OCI-LY3 (cell line): ENCODE measurements around the gene PRSS50.
"Not testable (repeated sequence)": the region's sequence is repeated elsewhere in the genome, so short reads cannot be mapped to it uniquely, and the experiment has no call there.

Experiments used
- H2AFZ ChIP-seq: fragments of 200-600, 300-600 bp; shearing (Covaris generic); 2 replicates; pipeline ENCODE4 v1.6.0; 2014; ENCODE audit warnings: antibody characterized with exemption, low read depth, low read length
- H3K27ac ChIP-seq: fragments of 200-600, 300-600 bp; sonication (generic); 2 replicates; pipeline ENCODE4 v1.5.1; 2014; ENCODE audit warnings: mild to moderate bottlenecking, low read length, moderate library complexity, mixed read lengths
- H3K27me3 ChIP-seq: fragments of 200-600, 300-600 bp; sonication (generic); 2 replicates; pipeline ENCODE4 v1.6.1; 2014; ENCODE audit warnings: low read depth, low read length, mixed read lengths
- H3K36me3 ChIP-seq: fragments of 200-600, 300-600 bp; sonication (generic); replicated peaks from 2 replicates; pipeline ENCODE3; 2014; ENCODE audit warnings: low read depth, low read length, mixed read lengths
- H3K4me1 ChIP-seq: fragments of 300-600, 200-600 bp; sonication (generic); 2 replicates; pipeline ENCODE4 v1.6.1; 2014; ENCODE audit warnings: low read length, mixed read lengths
- H3K4me2 ChIP-seq: fragments of 200-600, 300-600 bp; sonication (generic); 2 replicates; pipeline ENCODE4 v1.6.1; 2014; ENCODE audit warnings: low read length, mixed read lengths
- H3K4me3 ChIP-seq: fragments of 300-600, 200-600 bp; sonication (generic); 2 replicates; pipeline ENCODE4 v1.5.1; 2014; ENCODE audit warnings: antibody characterized with exemption, mild to moderate bottlenecking, low read length, moderate library complexity
- H3K79me2 ChIP-seq: fragments of 300-600, 200-600 bp; shearing (Covaris generic); 2 replicates; pipeline ENCODE4 v1.6.1; 2014; ENCODE audit warnings: mild to moderate bottlenecking, low read length, mixed read lengths
- H3K9ac ChIP-seq: fragments of 300-600, 200-600 bp; shearing (Covaris generic); 2 replicates; pipeline ENCODE4 v1.6.0; 2014; ENCODE audit warnings: mild to moderate bottlenecking, low read length, moderate library complexity
- H3K9me3 ChIP-seq: fragments of 200-600, 300-600 bp; shearing (Covaris generic); 2 replicates; pipeline ENCODE4 v1.6.1; 2014; ENCODE audit warnings: low read length, mixed read lengths; ENCODE audit not compliant: insufficient read depth
- H4K20me1 ChIP-seq: fragments of 200-600, 300-600 bp; sonication (generic); 2 replicates; pipeline ENCODE4 v1.6.1; 2016; ENCODE audit warnings: low read length, mixed read lengths; ENCODE audit not compliant: insufficient read depth
- EZH2phosphoT487 ChIP-seq: fragments of 200-600 bp; shearing (Covaris generic); IDR thresholded peaks from 2 replicates; pipeline ENCODE4 v1.6.1; 2018; ENCODE audit warnings: antibody characterized with exemption, mixed run types, low read depth
- TF ChIP-seq, protein P1 (sequence below): fragments of 200-600, 300-600 bp; sonication (generic); IDR thresholded peaks from 2 replicates; pipeline ENCODE4 v1.5.1; 2014; ENCODE audit warnings: antibody characterized with exemption, low read length, low read depth

PRSS50 gene

DNA sequence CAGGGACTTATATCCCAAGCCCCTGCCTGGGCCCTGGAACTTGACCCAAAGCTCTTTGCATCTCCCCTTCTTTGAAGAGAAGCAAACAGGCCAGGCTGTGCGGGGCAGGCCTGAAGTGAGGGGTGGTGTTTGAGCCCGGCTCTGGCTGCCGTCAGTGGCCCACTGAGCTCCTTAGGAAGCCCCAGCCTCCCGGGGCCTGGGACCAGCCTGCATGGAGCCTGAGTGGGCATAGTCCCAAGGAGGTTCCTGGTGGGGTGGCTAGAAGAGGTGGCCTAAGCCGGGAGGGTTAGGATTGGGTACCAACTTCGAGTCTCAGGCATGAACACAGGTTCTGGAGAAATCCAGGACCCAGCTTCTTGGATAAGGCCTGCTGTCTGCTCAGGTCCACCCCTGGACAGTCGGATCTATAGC is 10.1 kb downstream of the PRSS50 start:
- Histone ChIP-seq H3K4me2 (no peak overlapping the region), H3K27me3 (no peaks in the 10 kb centered on the region), H2AFZ (no peak overlapping the region), H3K4me3 (no peak overlapping the region), H4K20me1 (peaks cover 37% of the 10 kb centered on the region), H3K4me1 (no peaks in the 10 kb centered on the region), H3K36me3 (peaks cover 29% of the 10 kb centered on the region), H3K79me2 (no peaks in the 10 kb centered on the region), H3K9ac (no peak overlapping the region), H3K27ac (no peak overlapping the region), H3K9me3 (no peaks in the 10 kb centered on the region)
- TF ChIP-seq EZH2phosphoT487, result no peak
- TF ChIP-seq, protein P1, sequence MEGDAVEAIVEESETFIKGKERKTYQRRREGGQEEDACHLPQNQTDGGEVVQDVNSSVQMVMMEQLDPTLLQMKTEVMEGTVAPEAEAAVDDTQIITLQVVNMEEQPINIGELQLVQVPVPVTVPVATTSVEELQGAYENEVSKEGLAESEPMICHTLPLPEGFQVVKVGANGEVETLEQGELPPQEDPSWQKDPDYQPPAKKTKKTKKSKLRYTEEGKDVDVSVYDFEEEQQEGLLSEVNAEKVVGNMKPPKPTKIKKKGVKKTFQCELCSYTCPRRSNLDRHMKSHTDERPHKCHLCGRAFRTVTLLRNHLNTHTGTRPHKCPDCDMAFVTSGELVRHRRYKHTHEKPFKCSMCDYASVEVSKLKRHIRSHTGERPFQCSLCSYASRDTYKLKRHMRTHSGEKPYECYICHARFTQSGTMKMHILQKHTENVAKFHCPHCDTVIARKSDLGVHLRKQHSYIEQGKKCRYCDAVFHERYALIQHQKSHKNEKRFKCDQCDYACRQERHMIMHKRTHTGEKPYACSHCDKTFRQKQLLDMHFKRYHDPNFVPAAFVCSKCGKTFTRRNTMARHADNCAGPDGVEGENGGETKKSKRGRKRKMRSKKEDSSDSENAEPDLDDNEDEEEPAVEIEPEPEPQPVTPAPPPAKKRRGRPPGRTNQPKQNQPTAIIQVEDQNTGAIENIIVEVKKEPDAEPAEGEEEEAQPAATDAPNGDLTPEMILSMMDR, result no peak

- Histone ChIP-seq H3K36me3 (peaks cover 29% of the 10 kb centered on the region), H3K9ac (no peak overlapping the region), H3K4me3 (no peak overlapping the region), H3K9me3 (no peaks in the 10 kb centered on the region), H3K4me1 (no peaks in the 10 kb centered on the region), H3K4me2 (no peak overlapping the region), H2AFZ (no peak overlapping the region), H3K27me3 (no peaks in the 10 kb centered on the region), H3K79me2 (no peaks in the 10 kb centered on the region), H4K20me1 (peaks cover 44% of the 10 kb centered on the region), H3K27ac (no peak overlapping the region)
- TF ChIP-seq EZH2phosphoT487, result no peak
- TF ChIP-seq, protein P1, result no peak
Observed at GRCh38 chr3:46706771-46707582, 10.7 kb downstream of the PRSS50 start.

DNA sequence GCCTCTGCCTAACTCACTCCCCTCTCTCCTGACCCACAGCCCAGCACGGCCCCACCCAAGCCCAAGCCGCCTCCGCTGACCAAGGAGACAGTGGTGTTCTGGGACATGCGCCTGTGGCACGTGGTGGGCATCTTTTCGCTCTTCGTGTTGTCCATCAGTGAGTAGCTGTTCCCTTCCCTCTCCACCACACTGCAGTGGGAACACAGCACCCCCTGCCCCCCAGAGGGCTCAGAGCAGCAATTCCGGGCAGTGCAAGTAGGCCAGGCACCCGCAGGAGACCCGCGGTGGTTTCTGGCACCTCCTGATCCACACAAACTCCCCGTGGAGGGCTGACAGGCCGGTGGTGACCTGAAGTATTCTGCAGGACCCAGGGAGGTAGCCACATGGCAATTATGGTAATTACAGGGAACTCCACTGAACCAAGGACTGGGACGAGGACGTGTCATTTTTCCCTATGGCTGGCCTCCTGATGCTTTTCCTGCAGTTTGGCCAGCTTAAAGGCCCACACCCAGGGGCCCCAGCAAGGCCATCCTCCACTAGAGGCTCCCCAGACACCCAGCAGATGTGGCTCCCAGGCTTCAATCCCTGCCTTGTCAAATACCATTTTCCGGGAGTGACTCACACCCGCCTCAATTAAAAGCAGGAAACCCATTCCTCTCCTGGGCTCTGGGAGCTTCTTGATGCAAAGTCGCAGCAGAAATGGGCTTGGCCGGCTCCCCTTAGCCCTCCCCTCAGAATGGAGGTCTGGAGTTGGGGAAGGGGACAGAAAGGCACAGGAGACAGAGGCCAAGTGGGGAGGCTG is 11.7 kb downstream of the PRSS50 start:
- no peak overlapping the region for H3K27ac ChIP-seq
- H3K9ac ChIP-seq, result no peak overlapping the region
- no peak overlapping the region for H3K4me3 ChIP-seq
- H3K4me2 ChIP-seq, result no peak overlapping the region
- no peak for TF ChIP-seq EZH2phosphoT487
- TF ChIP-seq, protein P1, result no peak
- no peaks in the 10 kb centered on the region for H3K9me3 ChIP-seq
- no peak overlapping the region for H2AFZ ChIP-seq
- H3K4me1 ChIP-seq, result no peaks in the 10 kb centered on the region
- peaks cover 49% of the 10 kb centered on the region for H4K20me1 ChIP-seq
- peaks cover 4% of the 10 kb centered on the region; the same call in 1 of the 2 replicates for H3K79me2 ChIP-seq
- H3K36me3 ChIP-seq, result peaks cover 29% of the 10 kb centered on the region
- H3K27me3 ChIP-seq, result no peaks in the 10 kb centered on the region

DNA sequence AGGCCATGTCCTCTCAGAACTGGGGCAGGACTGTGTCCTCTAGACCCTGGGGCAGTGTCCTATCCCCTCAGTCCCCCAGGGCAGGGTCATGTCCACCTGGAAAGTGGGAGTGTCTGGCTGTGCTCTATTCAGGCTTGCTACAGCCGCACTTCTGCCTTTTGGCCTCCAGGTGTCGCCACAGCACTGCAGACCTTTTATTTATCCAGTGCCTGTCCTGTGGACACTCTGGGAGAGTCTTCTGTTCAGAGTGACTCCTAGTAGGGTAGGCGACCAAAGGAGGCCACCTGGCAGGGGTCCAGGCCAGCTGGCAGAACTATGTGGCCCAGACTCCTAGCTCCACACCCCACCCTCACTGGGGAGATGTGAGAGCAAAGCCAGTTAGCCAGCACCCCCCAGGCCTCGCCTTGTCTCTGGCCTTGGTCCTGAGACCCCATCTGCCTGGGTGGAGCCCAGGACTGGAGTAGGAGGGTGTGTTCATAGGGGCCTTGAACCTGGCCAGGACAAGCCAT is 12.6 kb downstream of the PRSS50 start:
- no peak overlapping the region for H2AFZ ChIP-seq
- no peak overlapping the region for H3K4me3 ChIP-seq
- no peak overlapping the region for H3K4me2 ChIP-seq
- H3K36me3 ChIP-seq, result peaks cover 32% of the 10 kb centered on the region
- no peak overlapping the region for H3K27ac ChIP-seq
- no peaks in the 10 kb centered on the region for H3K9me3 ChIP-seq
- peaks cover 12% of the 10 kb centered on the region for H3K79me2 ChIP-seq
- no peaks in the 10 kb centered on the region for H3K27me3 ChIP-seq
- TF ChIP-seq EZH2phosphoT487, result no peak
- TF ChIP-seq, protein P1, result peak; percentile 93
- H3K4me1 ChIP-seq, result no peaks in the 10 kb centered on the region
- H3K9ac ChIP-seq, result no peak overlapping the region
- peaks cover 58% of the 10 kb centered on the region for H4K20me1 ChIP-seq

DNA sequence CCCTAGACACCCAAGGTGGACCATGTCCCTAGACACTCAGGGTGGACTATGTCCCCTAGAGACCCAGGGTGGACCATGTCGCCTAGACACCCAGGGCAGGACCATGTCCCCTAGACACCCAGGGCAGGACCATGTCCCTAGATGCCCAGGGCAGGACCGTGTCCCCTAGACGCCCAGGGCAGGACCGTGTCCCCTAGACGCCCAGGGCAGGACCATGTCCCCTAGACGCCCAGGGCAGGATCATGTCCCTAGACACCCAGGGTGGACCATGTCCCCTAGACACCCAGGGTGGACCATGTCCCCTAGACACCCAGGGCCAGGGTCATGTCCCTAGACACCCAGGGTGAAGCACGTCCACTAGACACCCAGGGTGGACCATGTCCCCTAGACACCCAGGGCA is 13.3 kb downstream of the PRSS50 start:
- H3K27me3 ChIP-seq, H3K4me2 ChIP-seq, H3K9ac ChIP-seq, H2AFZ ChIP-seq, H3K9me3 ChIP-seq, H3K27ac ChIP-seq, H3K4me1 ChIP-seq, H3K4me3 ChIP-seq: not testable (repeated sequence)
- Histone ChIP-seq H3K79me2 (peaks cover 20% of the 10 kb centered on the region), H4K20me1 (peaks cover 65% of the 10 kb centered on the region), H3K36me3 (peaks cover 31% of the 10 kb centered on the region)
